TTC549 (cell line): Measurements from ENCODE around the gene LGALS4.
"Not testable (repeated sequence)": the region's sequence is repeated elsewhere in the genome, so short reads cannot be mapped to it uniquely, and the experiment has no call there.

Source experiments
- FAIRE-seq: peaks from 2 replicates; lab custom pipeline; 2012; peaks lifted over from hg19 to GRCh38; lab: Jason Lieb, UNC

The LGALS4 gene

DNA sequence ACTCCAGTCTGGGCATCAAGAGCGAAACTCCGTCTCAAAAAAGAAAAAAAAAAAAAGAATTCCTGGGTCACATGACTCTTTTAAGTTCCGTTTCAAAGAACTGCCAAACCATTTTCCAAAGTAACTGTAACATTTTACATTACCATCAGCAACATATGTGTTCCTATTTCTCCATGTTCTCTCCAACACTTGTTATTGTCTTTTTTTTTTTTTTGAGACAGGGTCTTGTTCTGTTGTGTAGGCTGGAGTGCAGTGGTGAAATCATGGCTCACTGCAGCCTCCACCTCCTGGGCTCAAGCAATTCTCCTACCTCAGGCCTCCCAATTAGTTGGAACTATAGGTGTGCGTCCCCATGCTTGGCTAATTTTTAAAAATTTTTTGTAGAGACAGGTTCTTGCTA, 17.2 kb downstream of the LGALS4 start:
- no peak for FAIRE-seq

DNA sequence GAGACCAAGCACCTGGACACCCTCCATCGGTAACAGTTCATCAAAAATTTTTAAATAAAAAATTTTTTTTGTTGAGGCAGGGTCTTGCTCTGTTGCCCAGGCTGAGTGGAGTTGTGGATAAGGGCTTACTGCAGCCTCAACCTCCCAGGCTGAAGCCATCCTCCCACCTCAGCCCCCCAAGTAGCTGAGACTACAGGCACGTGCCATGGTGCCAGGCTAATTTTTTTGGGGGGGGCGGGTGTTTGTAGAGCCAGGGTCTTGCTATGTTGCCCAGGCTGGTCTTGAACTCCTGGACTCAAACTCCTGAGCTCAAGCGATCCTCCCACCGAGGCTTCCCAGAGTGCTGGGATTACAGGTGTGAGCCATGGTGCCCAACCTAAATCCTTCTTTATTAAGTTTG, 19.1 kb downstream of the LGALS4 start:
- FAIRE-seq = no peak

DNA sequence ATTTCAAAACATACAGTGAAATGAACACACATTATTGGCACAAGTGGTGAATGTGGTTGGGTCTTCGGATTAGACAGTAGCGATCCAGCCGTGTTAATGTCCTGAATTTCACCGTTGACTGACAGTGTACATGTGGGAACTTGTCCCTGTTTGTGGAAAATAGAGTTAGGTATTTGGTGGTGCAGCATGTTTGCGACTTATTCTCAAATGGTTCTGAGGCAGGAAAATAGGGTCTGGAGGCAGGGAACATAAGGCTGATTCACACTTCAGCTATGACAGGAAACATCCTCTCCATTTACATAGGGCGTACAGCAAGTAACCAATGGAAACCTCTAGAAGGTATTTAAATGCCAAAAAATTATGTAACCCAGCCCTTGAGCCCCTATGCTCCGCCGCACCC, 19.6 kb downstream of the LGALS4 start:
- FAIRE-seq = no peak

DNA sequence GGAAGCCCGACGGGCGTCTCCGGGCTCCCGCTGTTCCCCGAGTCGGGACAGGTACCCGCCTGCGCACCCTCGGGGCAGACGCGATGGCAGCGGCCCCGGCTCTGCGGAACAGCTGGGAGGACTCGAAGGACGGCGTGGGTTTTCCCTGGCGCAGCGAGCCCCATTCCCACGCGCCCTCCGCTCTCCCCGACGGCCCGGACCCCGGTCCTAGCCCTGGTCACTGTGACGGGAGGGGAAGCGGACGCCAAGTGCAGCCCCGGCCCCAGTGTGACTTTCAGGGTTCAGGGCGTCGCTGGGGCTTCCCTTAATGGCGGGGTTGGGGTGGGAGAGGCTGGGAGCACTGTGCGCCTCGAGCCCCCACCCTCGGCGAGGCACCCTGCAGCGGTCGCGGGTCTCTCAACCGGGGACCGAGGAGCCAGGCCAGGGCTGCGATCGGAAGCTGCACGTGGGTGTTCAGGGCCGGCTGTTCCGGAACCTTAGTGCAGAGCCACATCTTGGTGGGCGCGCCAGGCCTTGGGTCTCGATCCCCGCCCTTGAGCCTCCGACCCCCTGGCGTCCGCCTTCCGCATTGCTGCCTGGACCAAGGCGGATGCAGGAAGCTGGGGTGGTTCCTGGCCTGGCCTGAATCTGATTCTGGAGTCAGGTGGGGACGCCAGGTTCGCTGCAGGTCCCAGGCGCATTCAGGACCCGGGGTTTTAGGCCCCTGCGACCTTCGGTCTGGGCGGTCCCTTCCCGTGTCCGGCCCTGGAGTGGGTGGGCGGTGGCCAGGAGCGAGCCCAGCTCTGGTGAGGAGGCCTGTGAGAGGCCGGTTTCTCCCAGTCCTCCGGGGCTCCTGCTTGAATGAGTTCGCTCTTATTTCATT, 20.3 kb downstream of the LGALS4 start:
- FAIRE-seq = no peak

DNA sequence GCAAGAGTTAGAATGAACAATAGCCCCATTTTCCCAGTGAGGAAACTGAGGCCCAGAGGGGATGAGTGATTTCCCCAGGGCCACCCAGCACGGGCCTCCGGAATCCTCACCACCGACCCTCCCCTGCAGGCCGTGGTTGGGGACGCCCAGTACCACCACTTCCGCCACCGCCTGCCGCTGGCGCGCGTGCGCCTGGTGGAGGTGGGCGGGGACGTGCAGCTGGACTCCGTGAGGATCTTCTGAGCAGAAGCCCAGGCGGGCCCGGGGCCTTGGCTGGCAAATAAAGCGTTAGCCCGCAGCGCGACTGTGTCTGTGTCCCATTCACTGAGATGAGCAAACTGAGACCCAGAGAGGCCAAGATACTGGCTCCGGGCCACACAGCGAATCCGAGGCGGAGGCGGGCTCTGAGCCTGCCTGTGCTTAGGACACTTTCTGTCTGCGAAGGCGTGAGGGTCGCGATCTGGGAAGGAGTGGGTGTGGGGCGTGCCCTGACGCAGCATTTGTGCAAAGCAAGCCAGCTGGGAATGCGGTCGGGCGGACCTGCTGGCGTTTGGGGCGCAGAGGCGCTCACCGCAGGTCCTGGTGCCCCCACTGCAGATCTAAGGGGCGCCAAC, 21.2 kb downstream of the LGALS4 start:
- not testable (repeated sequence) for FAIRE-seq

DNA sequence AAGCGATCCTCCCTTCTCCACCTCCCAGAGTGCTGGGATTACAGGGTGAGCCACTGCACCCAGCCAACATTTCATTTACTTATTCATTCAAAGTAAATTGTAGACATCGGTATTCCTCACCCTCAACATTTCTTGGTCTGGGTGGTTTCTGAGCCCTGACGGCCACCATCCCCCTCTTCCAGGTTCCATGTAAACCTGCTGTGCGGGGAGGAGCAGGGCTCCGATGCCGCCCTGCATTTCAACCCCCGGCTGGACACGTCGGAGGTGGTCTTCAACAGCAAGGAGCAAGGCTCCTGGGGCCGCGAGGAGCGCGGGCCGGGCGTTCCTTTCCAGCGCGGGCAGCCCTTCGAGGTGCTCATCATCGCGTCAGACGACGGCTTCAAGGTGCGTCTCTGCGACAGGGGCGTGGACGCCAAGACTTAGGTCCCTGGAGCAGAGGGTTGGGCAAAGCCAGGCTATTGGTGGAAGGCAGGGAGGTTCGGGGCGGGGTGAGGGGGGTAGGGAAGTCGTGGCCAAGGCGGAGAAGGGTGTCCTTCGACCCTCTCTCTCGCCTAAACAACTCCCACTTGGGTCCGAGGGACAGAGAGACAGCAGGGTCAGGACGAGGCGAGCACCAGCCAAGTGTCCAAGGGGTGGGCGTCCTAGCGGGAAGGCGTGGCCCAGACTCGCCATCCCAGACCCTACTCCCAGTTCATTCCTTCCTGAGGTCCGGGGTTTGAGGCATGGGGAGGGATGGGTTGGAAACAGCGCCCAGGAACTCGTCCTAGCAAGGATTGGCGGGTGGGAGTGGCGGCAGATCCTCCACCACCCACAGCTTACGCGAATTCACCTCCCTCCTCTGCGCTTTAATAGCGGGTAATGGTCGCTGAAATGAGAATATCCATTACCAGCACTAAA, 22.0 kb downstream of the LGALS4 start:
- FAIRE-seq = not testable (repeated sequence)

DNA sequence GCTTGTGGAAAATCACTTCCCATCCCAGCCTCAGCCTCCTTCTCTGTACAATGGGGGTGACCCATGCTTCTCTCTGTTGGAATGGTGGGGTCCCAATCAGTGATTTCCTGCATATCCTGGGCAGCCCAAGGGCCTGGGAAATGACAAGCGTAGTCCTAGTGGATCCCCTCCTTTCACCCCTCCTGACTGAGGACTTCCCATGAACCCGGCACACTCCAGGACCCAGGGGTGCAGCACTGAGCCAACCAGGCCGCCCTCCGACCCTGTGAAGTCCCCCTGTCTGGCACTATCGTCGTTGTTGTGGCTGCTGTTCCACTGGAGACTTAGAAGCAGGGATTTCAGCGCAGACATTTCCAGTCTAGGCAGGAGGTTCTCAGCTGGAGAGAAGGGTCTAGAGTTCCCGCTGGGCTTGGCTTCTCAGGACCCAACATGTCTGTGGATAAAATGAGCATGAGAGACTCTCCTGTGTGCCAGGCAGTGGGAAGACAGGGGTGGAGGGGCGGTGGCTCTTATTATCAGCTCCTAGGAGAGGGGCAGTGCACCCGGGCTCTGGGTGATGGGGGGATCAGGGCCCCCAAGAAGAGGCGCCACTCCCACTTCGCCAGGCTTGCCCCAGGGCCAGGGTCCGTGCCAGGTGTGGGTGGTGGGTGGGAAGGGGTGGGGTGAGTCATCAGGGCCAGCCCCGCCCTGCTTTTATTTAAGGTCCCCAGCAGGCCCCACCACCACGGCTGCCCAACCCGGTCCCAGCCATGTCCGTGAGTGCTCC, 24.1 kb downstream of the LGALS4 start, which contains the start of gene LGALS7B:
Gene LGALS7B (plus strand): TSS at position 723 of the 766 bp plus-strand sequence. CDS start 27 bp downstream, at position 750.
- FAIRE-seq = no peak

DNA sequence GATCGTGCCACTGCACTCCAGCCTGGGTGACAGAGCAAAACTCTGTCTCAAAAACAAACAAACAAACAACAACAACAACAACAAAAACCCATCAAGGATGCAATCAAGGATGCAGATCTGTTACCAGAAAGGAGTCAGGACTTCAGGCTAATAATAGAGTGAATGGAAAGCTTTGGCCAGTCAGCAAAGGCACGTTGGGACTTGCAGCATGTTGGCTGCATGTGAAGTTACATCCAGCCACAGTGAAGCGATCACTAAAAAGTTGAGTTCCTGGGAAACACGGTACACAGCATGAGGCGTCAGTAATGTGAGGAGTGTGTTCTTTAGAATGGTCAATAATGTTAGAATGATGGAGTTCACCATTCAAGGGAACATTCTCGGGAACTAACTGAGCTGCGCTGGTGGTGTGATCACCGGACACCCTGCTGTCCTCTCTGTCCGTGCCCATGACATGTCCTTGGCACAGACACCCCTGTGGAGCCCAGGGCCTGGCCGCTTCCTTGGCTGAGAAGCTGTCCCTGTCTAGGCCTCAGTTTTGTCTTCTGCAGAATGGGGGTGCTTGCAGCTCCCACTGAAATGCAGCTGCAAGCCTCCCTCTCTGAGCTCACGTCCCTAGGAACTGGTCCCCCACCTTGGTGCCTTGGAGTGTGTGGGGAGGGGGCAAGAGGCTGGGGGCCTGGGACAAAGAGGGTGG, 26.0 kb downstream of the LGALS4 start:
- no peak for FAIRE-seq

DNA sequence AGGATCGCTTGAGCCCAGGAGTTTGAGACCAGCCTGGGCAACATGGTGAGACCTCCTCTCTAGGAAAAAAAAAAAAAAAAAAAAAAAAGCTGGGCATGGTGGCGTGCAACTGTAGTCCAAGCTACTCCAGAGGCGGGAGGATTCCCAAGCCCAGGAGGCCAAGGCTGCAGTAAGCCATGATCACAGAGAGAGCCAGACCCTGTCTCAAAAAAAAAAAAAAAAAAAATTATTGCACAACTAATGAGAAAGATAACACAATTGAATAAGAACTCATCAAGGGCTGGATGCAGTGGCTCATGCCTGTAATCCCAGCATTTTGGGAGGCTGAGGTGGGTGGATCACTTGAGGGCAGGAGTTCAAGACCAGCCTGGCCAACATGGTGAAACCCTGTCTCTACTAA, 26.7 kb downstream of the LGALS4 start:
- FAIRE-seq = not testable (repeated sequence)

DNA sequence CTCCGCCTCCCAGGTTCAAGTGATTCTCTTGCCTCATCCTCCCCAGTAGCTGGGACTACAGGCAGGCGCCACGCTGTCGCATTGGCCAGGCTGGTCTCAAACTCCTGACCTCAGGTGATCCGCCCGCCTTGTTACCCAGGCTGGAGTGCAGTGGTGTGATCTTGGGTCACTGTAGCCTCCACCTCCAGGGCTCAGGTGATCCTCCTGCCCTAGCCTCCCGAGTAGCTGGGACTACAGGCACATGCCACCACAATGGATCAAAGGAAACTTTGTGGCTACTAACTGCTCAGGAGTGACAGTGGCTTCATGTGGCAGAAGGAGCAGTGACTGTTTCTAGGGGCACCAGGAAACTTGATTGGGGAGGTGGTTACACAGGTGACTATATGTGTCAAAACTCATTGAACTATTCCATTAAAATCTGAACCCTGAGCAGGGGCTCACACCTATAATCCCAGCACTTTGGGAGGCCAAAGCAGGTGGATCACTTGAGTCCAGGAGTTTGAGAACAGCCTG, 27.5 kb downstream of the LGALS4 start:
- FAIRE-seq = no peak

DNA sequence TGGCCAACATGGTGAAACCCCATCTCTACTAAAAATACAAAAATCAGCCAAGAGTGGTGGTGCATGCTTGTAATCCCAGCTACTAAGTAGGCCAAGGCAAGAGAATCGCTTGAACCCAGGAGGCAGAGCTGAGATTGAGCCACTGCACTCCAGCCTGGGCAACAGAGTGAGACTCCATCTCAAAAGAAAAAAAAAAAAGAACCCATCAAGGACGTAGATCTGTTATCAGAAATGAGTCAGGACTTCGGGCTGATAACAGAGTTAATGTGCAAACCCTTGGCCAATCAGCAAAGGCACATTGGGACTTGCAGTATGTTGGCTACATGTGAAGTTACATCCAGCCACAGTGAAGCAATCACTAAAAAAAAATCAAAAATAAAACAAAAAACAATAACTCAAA, 28.5 kb downstream of the LGALS4 start:
- FAIRE-seq = no peak

DNA sequence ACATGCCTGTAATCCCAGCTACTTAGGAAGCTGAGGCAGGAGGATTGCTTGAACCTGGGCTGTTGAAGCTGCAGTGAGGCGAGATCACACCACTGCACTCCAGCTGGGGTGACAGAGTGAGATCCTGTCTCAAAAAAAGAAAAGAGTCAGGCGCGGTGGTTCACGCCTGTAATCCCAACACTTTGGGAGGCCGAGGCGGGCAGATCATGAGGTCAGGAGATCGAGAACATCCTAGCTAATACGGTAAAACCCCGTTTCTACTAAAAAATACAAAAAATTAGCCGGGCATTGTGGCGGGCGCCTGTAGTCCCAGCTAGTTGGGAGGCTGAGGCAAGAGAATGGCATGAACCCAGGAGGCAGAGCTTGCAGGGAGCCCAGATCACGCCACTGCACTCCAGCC, 30.5 kb downstream of the LGALS4 start:
- not testable (repeated sequence) for FAIRE-seq

DNA sequence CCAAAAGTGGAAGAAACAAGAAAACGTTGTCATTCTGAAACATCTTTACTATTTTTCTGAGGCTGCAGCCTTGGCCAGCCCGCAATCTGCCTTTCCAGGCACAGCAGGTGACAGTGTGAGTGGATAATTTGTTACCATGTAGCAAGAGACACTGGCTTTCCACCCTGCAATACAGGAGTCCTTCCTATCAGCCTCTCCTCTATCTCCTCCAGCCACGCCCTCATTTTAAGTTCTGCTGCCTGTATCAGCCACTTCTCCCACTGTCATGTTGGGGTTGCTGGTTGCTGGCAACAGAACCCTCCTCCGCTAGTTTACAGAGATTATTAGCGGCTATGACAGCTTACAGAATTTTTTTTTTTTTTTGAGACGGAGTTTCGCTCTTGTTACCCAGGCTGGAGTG, 31.7 kb downstream of the LGALS4 start:
- no peak for FAIRE-seq

DNA sequence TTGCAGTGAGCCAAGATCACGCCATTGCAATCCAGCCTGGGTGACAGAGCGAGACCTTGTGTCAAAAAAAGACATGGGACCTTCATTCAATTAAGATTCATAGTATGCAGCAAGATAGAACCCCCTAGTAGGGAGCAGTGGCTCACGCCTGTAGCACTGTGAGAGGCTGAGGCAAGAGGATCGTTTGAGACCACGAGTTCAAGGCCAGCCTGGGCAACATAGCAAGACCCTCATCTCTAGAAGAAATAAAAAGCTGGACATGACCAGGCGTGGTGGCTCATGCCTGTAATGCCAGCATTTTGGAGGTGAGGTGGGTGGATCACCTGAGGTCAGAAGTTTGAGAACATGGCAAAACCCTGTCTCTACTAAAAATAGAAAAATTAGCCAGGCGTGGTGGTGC, 32.3 kb downstream of the LGALS4 start:
- no peak for FAIRE-seq

DNA sequence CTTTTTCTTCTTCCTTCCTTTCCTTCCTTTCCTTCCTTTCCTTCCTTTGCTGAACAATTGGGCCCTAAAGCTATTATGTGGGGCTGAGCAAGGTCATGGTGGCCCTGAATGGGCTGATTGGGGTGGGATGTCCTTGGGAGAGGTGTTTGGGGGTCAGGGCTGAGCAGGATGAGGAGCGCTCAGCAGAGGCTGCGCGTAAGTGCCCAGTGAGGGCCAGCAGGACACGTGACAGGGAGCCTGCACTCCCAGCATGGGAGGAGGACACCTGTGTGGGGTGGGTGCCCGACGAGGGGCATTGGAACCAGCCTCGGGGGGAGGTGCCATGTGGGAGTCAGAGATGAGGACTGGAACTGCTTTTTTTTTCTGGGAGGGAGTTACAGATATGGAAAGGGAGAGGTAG, 34.0 kb downstream of the LGALS4 start:
- FAIRE-seq = no peak

DNA sequence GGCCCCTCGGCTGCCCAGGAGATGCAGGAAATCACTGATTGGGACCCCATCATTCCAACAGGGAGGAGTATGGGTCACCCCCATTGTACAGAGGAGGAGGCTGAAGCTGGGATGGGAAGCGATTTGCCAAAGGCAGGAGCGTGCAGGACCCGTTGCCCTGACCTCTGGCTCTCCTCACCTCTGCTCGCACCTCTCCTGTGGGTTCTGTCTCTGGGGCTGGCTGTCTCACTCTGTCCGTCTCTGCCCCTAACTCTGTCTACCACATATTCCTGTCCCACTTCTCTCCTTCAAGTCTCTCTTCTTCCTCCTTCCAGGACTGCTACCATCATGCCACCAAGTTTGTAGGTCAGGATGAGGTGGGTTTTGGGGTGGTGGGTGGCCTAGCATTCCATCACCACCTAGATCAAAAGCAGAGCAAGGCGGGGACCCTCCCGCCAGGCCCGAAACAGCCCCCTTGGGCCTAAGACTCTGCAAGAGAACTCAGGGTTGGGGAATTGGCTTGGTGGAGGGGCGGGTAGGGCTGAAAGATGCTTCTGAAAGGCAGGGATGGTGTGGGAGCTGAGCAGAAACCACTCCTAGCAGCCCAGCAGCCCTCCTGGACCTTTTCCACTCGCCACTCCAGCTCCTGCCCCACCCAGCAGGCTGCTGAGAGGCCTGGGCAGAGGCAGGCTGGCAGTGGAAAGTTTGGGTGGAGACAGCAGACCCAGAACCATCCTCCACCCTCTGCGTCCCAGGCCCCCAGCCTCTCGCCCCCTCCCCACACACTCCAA, 38.4 kb downstream of the LGALS4 start:
- FAIRE-seq = no peak

DNA sequence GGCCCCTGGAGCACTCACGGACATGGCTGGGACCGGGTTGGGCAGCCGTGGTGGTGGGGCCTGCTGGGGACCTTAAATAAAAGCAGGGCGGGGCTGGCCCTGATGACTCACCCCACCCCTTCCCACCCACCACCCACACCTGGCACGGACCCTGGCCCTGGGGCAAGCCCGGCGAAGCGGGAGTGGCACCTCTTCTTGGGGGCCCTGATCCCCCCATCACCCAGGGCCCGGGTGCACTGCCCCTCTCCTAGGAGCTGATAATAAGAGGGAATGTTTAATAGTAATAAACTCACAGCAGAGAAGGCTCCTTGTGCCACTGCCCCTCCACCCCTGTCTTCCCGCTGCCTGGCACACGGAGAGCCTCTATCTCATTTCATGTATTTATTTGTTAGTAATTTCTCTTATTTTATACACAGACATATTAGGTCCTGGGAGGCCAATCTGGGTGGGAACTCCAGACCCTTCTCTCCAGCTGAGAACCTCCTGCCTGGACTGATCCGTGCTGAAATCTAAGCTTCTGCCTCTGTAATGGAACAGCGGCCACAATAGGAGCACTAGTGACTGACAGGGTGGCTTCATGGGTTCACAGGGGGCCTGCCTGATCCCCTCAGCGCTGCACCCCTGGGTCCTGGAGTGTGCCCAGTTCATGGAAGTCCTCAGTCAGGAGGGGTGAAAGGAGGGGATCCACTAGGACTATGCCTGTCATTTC, 39.1 kb downstream of the LGALS4 start, which contains the start of gene LGALS7:
Gene LGALS7 (minus strand): TSS at position 49 of the 709 bp plus-strand sequence. CDS start 25 bp downstream, at position 24.
- FAIRE-seq = no peak

DNA sequence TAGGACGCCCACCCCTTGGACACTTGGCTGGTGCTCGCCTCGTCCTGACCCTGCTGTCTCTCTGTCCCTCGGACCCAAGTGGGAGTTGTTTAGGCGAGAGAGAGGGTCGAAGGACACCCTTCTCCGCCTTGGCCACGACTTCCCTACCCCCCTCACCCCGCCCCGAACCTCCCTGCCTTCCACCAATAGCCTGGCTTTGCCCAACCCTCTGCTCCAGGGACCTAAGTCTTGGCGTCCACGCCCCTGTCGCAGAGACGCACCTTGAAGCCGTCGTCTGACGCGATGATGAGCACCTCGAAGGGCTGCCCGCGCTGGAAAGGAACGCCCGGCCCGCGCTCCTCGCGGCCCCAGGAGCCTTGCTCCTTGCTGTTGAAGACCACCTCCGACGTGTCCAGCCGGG, 41.2 kb downstream of the LGALS4 start:
- FAIRE-seq = not testable (repeated sequence)

DNA sequence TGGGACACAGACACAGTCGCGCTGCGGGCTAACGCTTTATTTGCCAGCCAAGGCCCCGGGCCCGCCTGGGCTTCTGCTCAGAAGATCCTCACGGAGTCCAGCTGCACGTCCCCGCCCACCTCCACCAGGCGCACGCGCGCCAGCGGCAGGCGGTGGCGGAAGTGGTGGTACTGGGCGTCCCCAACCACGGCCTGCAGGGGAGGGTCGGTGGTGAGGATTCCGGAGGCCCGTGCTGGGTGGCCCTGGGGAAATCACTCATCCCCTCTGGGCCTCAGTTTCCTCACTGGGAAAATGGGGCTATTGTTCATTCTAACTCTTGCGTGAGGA, 41.8 kb downstream of the LGALS4 start:
- FAIRE-seq = not testable (repeated sequence)
